Astrocyte (in vitro differentiated cells and primary cell): Measurements from ENCODE around the gene PAM.

ENCODE experiments used
- EZH2 ChIP-seq: IDR thresholded peaks from 2 replicates; pipeline ENCODE4 v1.6.1; 2012; ENCODE audit warnings: mild to moderate bottlenecking, low read length, inconsistent platforms; ENCODE audit not compliant: insufficient read depth
- TF ChIP-seq, protein P1 (sequence below): IDR thresholded peaks from 2 replicates; pipeline ENCODE4 v1.5.1; 2011; ENCODE audit warnings: low read depth, mild to moderate bottlenecking, inconsistent platforms, low read length, moderate library complexity; ENCODE audit not compliant: insufficient read depth

DNA sequence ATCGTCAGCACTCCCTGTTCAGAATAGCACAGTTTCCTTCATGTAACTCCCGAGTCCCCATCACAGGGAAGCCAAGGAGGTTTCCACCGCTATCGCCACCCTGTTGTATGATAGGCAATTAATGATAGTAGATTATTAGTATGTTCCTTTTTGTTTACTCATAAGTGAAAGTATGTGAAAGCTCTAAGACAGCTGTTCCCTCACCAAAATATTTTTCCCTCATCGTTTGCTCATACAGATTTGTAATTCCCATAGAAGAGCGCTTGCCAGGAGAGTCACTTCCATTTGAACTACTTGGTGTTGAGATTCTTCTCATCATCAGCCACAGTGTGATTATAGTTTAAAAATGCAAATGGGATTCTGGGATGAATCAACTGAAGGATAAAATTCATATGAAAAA lies 140.9 kb downstream of the PAM start:
- no peak for TF ChIP-seq EZH2
- TF ChIP-seq, protein P1, sequence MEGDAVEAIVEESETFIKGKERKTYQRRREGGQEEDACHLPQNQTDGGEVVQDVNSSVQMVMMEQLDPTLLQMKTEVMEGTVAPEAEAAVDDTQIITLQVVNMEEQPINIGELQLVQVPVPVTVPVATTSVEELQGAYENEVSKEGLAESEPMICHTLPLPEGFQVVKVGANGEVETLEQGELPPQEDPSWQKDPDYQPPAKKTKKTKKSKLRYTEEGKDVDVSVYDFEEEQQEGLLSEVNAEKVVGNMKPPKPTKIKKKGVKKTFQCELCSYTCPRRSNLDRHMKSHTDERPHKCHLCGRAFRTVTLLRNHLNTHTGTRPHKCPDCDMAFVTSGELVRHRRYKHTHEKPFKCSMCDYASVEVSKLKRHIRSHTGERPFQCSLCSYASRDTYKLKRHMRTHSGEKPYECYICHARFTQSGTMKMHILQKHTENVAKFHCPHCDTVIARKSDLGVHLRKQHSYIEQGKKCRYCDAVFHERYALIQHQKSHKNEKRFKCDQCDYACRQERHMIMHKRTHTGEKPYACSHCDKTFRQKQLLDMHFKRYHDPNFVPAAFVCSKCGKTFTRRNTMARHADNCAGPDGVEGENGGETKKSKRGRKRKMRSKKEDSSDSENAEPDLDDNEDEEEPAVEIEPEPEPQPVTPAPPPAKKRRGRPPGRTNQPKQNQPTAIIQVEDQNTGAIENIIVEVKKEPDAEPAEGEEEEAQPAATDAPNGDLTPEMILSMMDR, result no peak
